ENCODE measurements around the gene COL25A1. TPM values are rescaled to one million over a fixed set of nuclear protein-coding genes. Genes with fewer than 3 reads are reported as not detected.

Gene COL25A1
- total RNA-seq, 1 experiment from 2014 or later, result not detected

GRCh38 chr4:109020861-109021260 lies 281.6 kb downstream of the COL25A1 start:
- CTCF ChIA-PET, result no interaction called here
- intact Hi-C loops (cut with micrococcal nuclease; ENCODE audit: unreplicated experiment), result no loop called here
- no peak overlapping the region for H3K27ac Mint-ChIP-seq (ENCODE audit: unreplicated experiment)
- no TSS peak for BruUV-seq (replicated peaks)
- no peak for TF ChIP-seq CTCF (IDR thresholded peaks at IDR 0.05; ENCODE audit: unreplicated experiment)
- no peaks in the 10 kb centered on the region for H3K9me3 Mint-ChIP-seq (ENCODE audit: low read depth, unreplicated experiment)
- no peak for DNase-seq
- H3K4me3 Mint-ChIP-seq (ENCODE audit: low read depth, unreplicated experiment), result no peak overlapping the region
- no peaks in the 10 kb centered on the region for H3K27me3 Mint-ChIP-seq (ENCODE audit: unreplicated experiment)
- H3K36me3 Mint-ChIP-seq (ENCODE audit: insufficient read depth, unreplicated experiment), result no peaks in the 10 kb centered on the region
- no peaks in the 10 kb centered on the region for H3K4me1 Mint-ChIP-seq (ENCODE audit: low read depth, unreplicated experiment)

GRCh38 chr4:109016200-109016599 lies 286.3 kb downstream of the COL25A1 start:
- no peaks in the 10 kb centered on the region for H3K9me3 Mint-ChIP-seq (ENCODE audit: low read depth, unreplicated experiment)
- no peak for DNase-seq
- no peaks in the 10 kb centered on the region for H3K4me1 Mint-ChIP-seq (ENCODE audit: low read depth, unreplicated experiment)
- no peaks in the 10 kb centered on the region for H3K27me3 Mint-ChIP-seq (ENCODE audit: unreplicated experiment)
- H3K27ac Mint-ChIP-seq (ENCODE audit: unreplicated experiment), result no peak overlapping the region
- intact Hi-C loops (cut with micrococcal nuclease; ENCODE audit: unreplicated experiment), result no loop called here
- H3K4me3 Mint-ChIP-seq (ENCODE audit: low read depth, unreplicated experiment), result no peak overlapping the region
- CTCF ChIA-PET, result no interaction called here
- no TSS peak for BruUV-seq (replicated peaks)
- no peak for TF ChIP-seq CTCF (IDR thresholded peaks at IDR 0.05; ENCODE audit: unreplicated experiment)
- no peaks in the 10 kb centered on the region for H3K36me3 Mint-ChIP-seq (ENCODE audit: insufficient read depth, unreplicated experiment)

GRCh38 chr4:109015413-109015810 lies 287.0 kb downstream of the COL25A1 start:
- Mint-ChIP-seq H3K27ac (ENCODE audit: unreplicated experiment) (no peak overlapping the region), H3K4me1 (ENCODE audit: low read depth, unreplicated experiment) (no peaks in the 10 kb centered on the region), H3K27me3 (ENCODE audit: unreplicated experiment) (no peaks in the 10 kb centered on the region), H3K4me3 (ENCODE audit: low read depth, unreplicated experiment) (no peak overlapping the region), H3K36me3 (ENCODE audit: insufficient read depth, unreplicated experiment) (no peaks in the 10 kb centered on the region), H3K9me3 (ENCODE audit: low read depth, unreplicated experiment) (no peaks in the 10 kb centered on the region)
- no peak for DNase-seq
- intact Hi-C loops (cut with micrococcal nuclease; ENCODE audit: unreplicated experiment), result no loop called here
- BruUV-seq (replicated peaks), result no TSS peak
- no peak for TF ChIP-seq CTCF (IDR thresholded peaks at IDR 0.05; ENCODE audit: unreplicated experiment)
- CTCF ChIA-PET, result no interaction called here

GRCh38 chr4:109014593-109015412 lies 287.7 kb downstream of the COL25A1 start:
- no peaks in the 10 kb centered on the region for H3K27me3 Mint-ChIP-seq (ENCODE audit: unreplicated experiment)
- H3K4me3 Mint-ChIP-seq (ENCODE audit: low read depth, unreplicated experiment), result no peak overlapping the region
- intact Hi-C loops (cut with micrococcal nuclease; ENCODE audit: unreplicated experiment), result no loop called here
- BruUV-seq (replicated peaks), result no TSS peak
- no peaks in the 10 kb centered on the region for H3K9me3 Mint-ChIP-seq (ENCODE audit: low read depth, unreplicated experiment)
- H3K4me1 Mint-ChIP-seq (ENCODE audit: low read depth, unreplicated experiment), result no peaks in the 10 kb centered on the region
- TF ChIP-seq CTCF (IDR thresholded peaks at IDR 0.05; ENCODE audit: unreplicated experiment), result no peak
- H3K36me3 Mint-ChIP-seq (ENCODE audit: insufficient read depth, unreplicated experiment), result no peaks in the 10 kb centered on the region
- no peak for DNase-seq
- no peak overlapping the region for H3K27ac Mint-ChIP-seq (ENCODE audit: unreplicated experiment)
- CTCF ChIA-PET, result no interaction called here
